Osteoblast (primary cell): ENCODE data around the gene STARD4. TPM values are rescaled to one million over a fixed set of nuclear protein-coding genes. Genes with fewer than 3 reads are reported as not detected.

Experiments
- DNase-seq: peaks from one replicate; pipeline ENCODE4 v3.0.0; 2011; ENCODE audit warnings: low spot score, mixed read lengths; ENCODE audit not compliant: insufficient read length; ENCODE audit errors: missing footprints
- H2AFZ ChIP-seq: 2 replicates; pipeline ENCODE4 v1.6.0; 2011; ENCODE audit warnings: mild to moderate bottlenecking, low read length
- H3K27ac ChIP-seq: 2 replicates; pipeline ENCODE4 v1.5.1; 2011; ENCODE audit warnings: mild to moderate bottlenecking, low read depth, low read length, moderate library complexity
- H3K27me3 ChIP-seq: 2 replicates; pipeline ENCODE4 v1.6.0; 2012; ENCODE audit warnings: mild to moderate bottlenecking, control low read depth, inconsistent platforms, low read length, moderate library complexity; ENCODE audit not compliant: insufficient read depth
- H3K36me3 ChIP-seq: 2 replicates; pipeline ENCODE4 v1.5.1; 2011; ENCODE audit warnings: mild to moderate bottlenecking, low read length, control low read depth, moderate library complexity; ENCODE audit not compliant: insufficient read depth
- H3K4me1 ChIP-seq: 2 replicates; pipeline ENCODE4 v1.5.1; 2011; ENCODE audit warnings: mild to moderate bottlenecking, low read length, control low read depth, moderate library complexity; ENCODE audit not compliant: insufficient read depth
- H3K4me2 ChIP-seq: 2 replicates; pipeline ENCODE4 v1.6.0; 2011; ENCODE audit warnings: mild to moderate bottlenecking, low read length; ENCODE audit not compliant: insufficient read depth
- H3K4me3 ChIP-seq: fragments of 200-600 bp; sonication (generic); 3 replicates; pipeline ENCODE4 v1.5.1; 2012; ENCODE audit warnings: mild to moderate bottlenecking, low read length, inconsistent platforms; ENCODE audit not compliant: insufficient read depth
- H3K79me2 ChIP-seq: 2 replicates; pipeline ENCODE4 v1.6.0; 2012; ENCODE audit warnings: mild to moderate bottlenecking, low read length, control low read depth, inconsistent platforms; ENCODE audit not compliant: insufficient read depth
- H3K9me3 ChIP-seq: 2 replicates; pipeline ENCODE4 v1.5.1; 2011; ENCODE audit warnings: low read depth, low read length, control low read depth
- H4K20me1 ChIP-seq: 2 replicates; pipeline ENCODE4 v1.6.0; 2012; ENCODE audit warnings: mild to moderate bottlenecking, low read length, control low read depth; ENCODE audit not compliant: insufficient read depth
- CTCF ChIP-seq: IDR thresholded peaks from 2 replicates; pipeline ENCODE4 v1.5.1; 2011; ENCODE audit warnings: mild to moderate bottlenecking, low read depth, low read length, moderate library complexity; ENCODE audit errors: extremely low read depth
- total RNA-seq: library from RNA; depleted of rRNA; stranded (reverse); fragments of >200 nt; gene quantifications from 2 replicates; pipeline ENCODE4 v1.2.3, GENCODE V29; 2012

The STARD4 gene
- total RNA-seq, 1 donor = 106 TPM

GRCh38 chr5:111556501-111556900, 44.2 kb upstream of the STARD4 start:
- no peak overlapping the region for H3K4me3 ChIP-seq
- peaks cover 6% of the 10 kb centered on the region for H3K4me1 ChIP-seq
- no peaks in the 10 kb centered on the region for H3K27me3 ChIP-seq
- no peaks in the 10 kb centered on the region for H3K36me3 ChIP-seq
- no peak for DNase-seq
- no peak overlapping the region for H3K27ac ChIP-seq
- no peak overlapping the region for H3K4me2 ChIP-seq
- no peak for TF ChIP-seq CTCF
- H4K20me1 ChIP-seq = no peaks in the 10 kb centered on the region
- no peak overlapping the region for H2AFZ ChIP-seq
- H3K79me2 ChIP-seq = no peaks in the 10 kb centered on the region
- H3K9me3 ChIP-seq = no peaks in the 10 kb centered on the region

GRCh38 chr5:111555760-111556159, 43.4 kb upstream of the STARD4 start:
- H3K36me3 ChIP-seq = no peaks in the 10 kb centered on the region
- DNase-seq = no peak
- no peak overlapping the region for H3K4me2 ChIP-seq
- H3K9me3 ChIP-seq = no peaks in the 10 kb centered on the region
- no peaks in the 10 kb centered on the region for H3K79me2 ChIP-seq
- no peaks in the 10 kb centered on the region for H4K20me1 ChIP-seq
- no peak overlapping the region for H3K4me3 ChIP-seq
- no peak overlapping the region for H2AFZ ChIP-seq
- peaks cover 13% of the 10 kb centered on the region for H3K4me1 ChIP-seq
- no peaks in the 10 kb centered on the region for H3K27me3 ChIP-seq
- H3K27ac ChIP-seq = no peak overlapping the region
- no peak for TF ChIP-seq CTCF

- H3K79me2 ChIP-seq = no peaks in the 10 kb centered on the region
- no peak overlapping the region for H3K4me2 ChIP-seq
- no peaks in the 10 kb centered on the region for H4K20me1 ChIP-seq
- H3K36me3 ChIP-seq = no peaks in the 10 kb centered on the region
- H2AFZ ChIP-seq = no peak overlapping the region
- H3K27me3 ChIP-seq = no peaks in the 10 kb centered on the region
- H3K9me3 ChIP-seq = no peaks in the 10 kb centered on the region
- no peak overlapping the region for H3K27ac ChIP-seq
- TF ChIP-seq CTCF = no peak
- H3K4me1 ChIP-seq = peaks cover 20% of the 10 kb centered on the region
- no peak for DNase-seq
- H3K4me3 ChIP-seq = no peak overlapping the region
These were observed 41.5 kb upstream of the STARD4 start for GRCh38 chr5:111553868-111554267.

GRCh38 chr5:111552896-111553295, 40.6 kb upstream of the STARD4 start:
- TF ChIP-seq CTCF = no peak
- Histone ChIP-seq H3K4me3 (no peak overlapping the region), H4K20me1 (no peaks in the 10 kb centered on the region), H3K79me2 (no peaks in the 10 kb centered on the region), H3K9me3 (no peaks in the 10 kb centered on the region), H3K4me2 (no peak overlapping the region), H3K36me3 (no peaks in the 10 kb centered on the region), H2AFZ (no peak overlapping the region), H3K27me3 (no peaks in the 10 kb centered on the region), H3K27ac (no peak overlapping the region), H3K4me1 (peaks cover 26% of the 10 kb centered on the region)
- no peak for DNase-seq
